Measurements from ENCODE around the gene EPHA1.

The EPHA1 gene

GRCh38 chr7:143396625-143397556 lies 11.8 kb downstream of the EPHA1 start:
- TF ChIP-seq CEBPB (IDR thresholded peaks at IDR 0.05) (no peak), YY1 (IDR thresholded peaks at IDR 0.05; ENCODE audit: low read depth) (no peak), TAF1 (IDR thresholded peaks at IDR 0.05; ENCODE audit: low read depth) (no peak), MAX (IDR thresholded peaks at IDR 0.05) (no peak), ZBTB7A (IDR thresholded peaks at IDR 0.05; ENCODE audit: low read depth) (no peak), CREB1 (IDR thresholded peaks at IDR 0.05; ENCODE audit: low read depth) (no peak), RAD21 (IDR thresholded peaks at IDR 0.05; ENCODE audit: low read depth) (no peak), EP300 (IDR thresholded peaks at IDR 0.05; ENCODE audit: borderline replicate concordance) (no peak), TCF12 (IDR thresholded peaks at IDR 0.05; ENCODE audit: low read depth) (no peak), TEAD4 (IDR thresholded peaks at IDR 0.05) (no peak), NFIC (IDR thresholded peaks at IDR 0.05) (no peak), FOXM1 (IDR thresholded peaks at IDR 0.05; ENCODE audit: borderline replicate concordance, low read depth) (no peak), EGR1 (IDR thresholded peaks at IDR 0.05) (no peak)
- TF ChIP-seq, protein P1, sequence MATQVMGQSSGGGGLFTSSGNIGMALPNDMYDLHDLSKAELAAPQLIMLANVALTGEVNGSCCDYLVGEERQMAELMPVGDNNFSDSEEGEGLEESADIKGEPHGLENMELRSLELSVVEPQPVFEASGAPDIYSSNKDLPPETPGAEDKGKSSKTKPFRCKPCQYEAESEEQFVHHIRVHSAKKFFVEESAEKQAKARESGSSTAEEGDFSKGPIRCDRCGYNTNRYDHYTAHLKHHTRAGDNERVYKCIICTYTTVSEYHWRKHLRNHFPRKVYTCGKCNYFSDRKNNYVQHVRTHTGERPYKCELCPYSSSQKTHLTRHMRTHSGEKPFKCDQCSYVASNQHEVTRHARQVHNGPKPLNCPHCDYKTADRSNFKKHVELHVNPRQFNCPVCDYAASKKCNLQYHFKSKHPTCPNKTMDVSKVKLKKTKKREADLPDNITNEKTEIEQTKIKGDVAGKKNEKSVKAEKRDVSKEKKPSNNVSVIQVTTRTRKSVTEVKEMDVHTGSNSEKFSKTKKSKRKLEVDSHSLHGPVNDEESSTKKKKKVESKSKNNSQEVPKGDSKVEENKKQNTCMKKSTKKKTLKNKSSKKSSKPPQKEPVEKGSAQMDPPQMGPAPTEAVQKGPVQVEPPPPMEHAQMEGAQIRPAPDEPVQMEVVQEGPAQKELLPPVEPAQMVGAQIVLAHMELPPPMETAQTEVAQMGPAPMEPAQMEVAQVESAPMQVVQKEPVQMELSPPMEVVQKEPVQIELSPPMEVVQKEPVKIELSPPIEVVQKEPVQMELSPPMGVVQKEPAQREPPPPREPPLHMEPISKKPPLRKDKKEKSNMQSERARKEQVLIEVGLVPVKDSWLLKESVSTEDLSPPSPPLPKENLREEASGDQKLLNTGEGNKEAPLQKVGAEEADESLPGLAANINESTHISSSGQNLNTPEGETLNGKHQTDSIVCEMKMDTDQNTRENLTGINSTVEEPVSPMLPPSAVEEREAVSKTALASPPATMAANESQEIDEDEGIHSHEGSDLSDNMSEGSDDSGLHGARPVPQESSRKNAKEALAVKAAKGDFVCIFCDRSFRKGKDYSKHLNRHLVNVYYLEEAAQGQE (IDR thresholded peaks at IDR 0.05; ENCODE audit: low read depth) = no peak
- TF ChIP-seq, protein P2, sequence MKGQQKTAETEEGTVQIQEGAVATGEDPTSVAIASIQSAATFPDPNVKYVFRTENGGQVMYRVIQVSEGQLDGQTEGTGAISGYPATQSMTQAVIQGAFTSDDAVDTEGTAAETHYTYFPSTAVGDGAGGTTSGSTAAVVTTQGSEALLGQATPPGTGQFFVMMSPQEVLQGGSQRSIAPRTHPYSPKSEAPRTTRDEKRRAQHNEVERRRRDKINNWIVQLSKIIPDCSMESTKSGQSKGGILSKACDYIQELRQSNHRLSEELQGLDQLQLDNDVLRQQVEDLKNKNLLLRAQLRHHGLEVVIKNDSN (IDR thresholded peaks at IDR 0.05) = no peak

- TF ChIP-seq MAX (IDR thresholded peaks at IDR 0.05) (no peak), CREB1 (IDR thresholded peaks at IDR 0.05; ENCODE audit: low read depth) (no peak), NFIC (IDR thresholded peaks at IDR 0.05) (no peak), EP300 (IDR thresholded peaks at IDR 0.05; ENCODE audit: borderline replicate concordance) (no peak), FOXM1 (IDR thresholded peaks at IDR 0.05; ENCODE audit: borderline replicate concordance, low read depth) (no peak)
Measured at GRCh38 chr7:143396182-143396581, 12.5 kb downstream of the EPHA1 start.

- TF ChIP-seq TCF12 (IDR thresholded peaks at IDR 0.05; ENCODE audit: low read depth) (no peak), YY1 (IDR thresholded peaks at IDR 0.05; ENCODE audit: low read depth) (no peak), TEAD4 (IDR thresholded peaks at IDR 0.05) (no peak), ZBTB7A (IDR thresholded peaks at IDR 0.05; ENCODE audit: low read depth) (no peak), CEBPB (IDR thresholded peaks at IDR 0.05) (no peak), NFIC (IDR thresholded peaks at IDR 0.05) (no peak), MAX (IDR thresholded peaks at IDR 0.05) (no peak), EP300 (IDR thresholded peaks at IDR 0.05; ENCODE audit: borderline replicate concordance) (no peak), CREB1 (IDR thresholded peaks at IDR 0.05; ENCODE audit: low read depth) (no peak), TAF1 (IDR thresholded peaks at IDR 0.05; ENCODE audit: low read depth) (no peak), RAD21 (IDR thresholded peaks at IDR 0.05; ENCODE audit: low read depth) (no peak), FOXM1 (IDR thresholded peaks at IDR 0.05; ENCODE audit: borderline replicate concordance, low read depth) (no peak), EGR1 (IDR thresholded peaks at IDR 0.05) (no peak)
- TF ChIP-seq, protein P1 (IDR thresholded peaks at IDR 0.05; ENCODE audit: low read depth) = no peak
- TF ChIP-seq, protein P2 (IDR thresholded peaks at IDR 0.05) = no peak
Measured at GRCh38 chr7:143395187-143396149, 13.2 kb downstream of the EPHA1 start.

DNA sequence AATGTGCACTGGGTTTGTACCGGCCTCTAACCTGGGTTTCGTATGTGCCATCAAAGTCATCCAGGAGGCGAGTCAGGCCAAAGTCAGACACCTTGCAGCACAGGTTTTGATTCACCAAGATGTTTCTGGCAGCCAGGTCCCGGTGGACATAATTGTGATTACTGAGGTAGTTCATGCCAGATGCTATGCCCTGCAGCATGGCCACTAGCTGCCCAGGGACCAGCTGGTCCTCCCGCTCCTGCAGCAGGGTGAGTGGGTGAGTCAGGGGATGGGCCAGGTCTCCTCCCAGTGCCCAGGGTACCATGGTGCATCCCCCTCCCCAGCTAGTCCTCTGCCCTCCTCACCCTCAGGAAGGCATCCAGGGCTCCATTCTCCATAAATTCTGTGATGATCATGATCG lies 13.9 kb downstream of the EPHA1 start:
- TF ChIP-seq NFIC (IDR thresholded peaks at IDR 0.05) (no peak), YY1 (IDR thresholded peaks at IDR 0.05; ENCODE audit: low read depth) (no peak), ZBTB7A (IDR thresholded peaks at IDR 0.05; ENCODE audit: low read depth) (no peak), CREB1 (IDR thresholded peaks at IDR 0.05; ENCODE audit: low read depth) (no peak), RAD21 (IDR thresholded peaks at IDR 0.05; ENCODE audit: low read depth) (no peak), TAF1 (IDR thresholded peaks at IDR 0.05; ENCODE audit: low read depth) (no peak), EGR1 (IDR thresholded peaks at IDR 0.05) (no peak), EP300 (IDR thresholded peaks at IDR 0.05; ENCODE audit: borderline replicate concordance) (no peak), MAX (IDR thresholded peaks at IDR 0.05) (no peak), FOXM1 (IDR thresholded peaks at IDR 0.05; ENCODE audit: borderline replicate concordance, low read depth) (no peak), TCF12 (IDR thresholded peaks at IDR 0.05; ENCODE audit: low read depth) (no peak), TEAD4 (IDR thresholded peaks at IDR 0.05) (no peak), CEBPB (IDR thresholded peaks at IDR 0.05) (no peak)
- TF ChIP-seq, protein P1 (IDR thresholded peaks at IDR 0.05; ENCODE audit: low read depth) = no peak
- TF ChIP-seq, protein P2 (IDR thresholded peaks at IDR 0.05) = no peak

Measured in Ishikawa (cell line).